Large intestine (tissue), 3 donors: ENCODE results near the gene SYN1. TPM values are rescaled to one million over a fixed set of nuclear protein-coding genes. Genes with fewer than 3 reads are reported as not detected.
"Not testable (repeated sequence)": the region's sequence is repeated elsewhere in the genome, so short reads cannot be mapped to it uniquely, and the experiment has no call there.

Experiments
- DNase-seq, 2 donors: peaks; one replicate each; pipeline versions ENCODE4 v3.0.0 to v3.0.0-alpha.2; 2013
- H3K27ac ChIP-seq: one replicate; pipeline ENCODE4 v1.5.1; 2013; ENCODE audit warnings: low read length
- H3K27me3 ChIP-seq: 2 replicates; pipeline ENCODE4 v1.6.1; 2013; ENCODE audit warnings: low read length; ENCODE audit not compliant: control insufficient read depth, insufficient read depth
- H3K36me3 ChIP-seq: 2 replicates; pipeline ENCODE4 v1.6.1; 2013; ENCODE audit warnings: low read length; ENCODE audit not compliant: control insufficient read depth, insufficient read depth
- H3K4me1 ChIP-seq: one replicate; pipeline ENCODE4 v1.6.1; 2013; ENCODE audit warnings: low read length; ENCODE audit not compliant: control insufficient read depth, insufficient read depth
- H3K4me3 ChIP-seq: one replicate; pipeline ENCODE4 v1.5.1; 2013; ENCODE audit warnings: low read length
- H3K9me3 ChIP-seq: one replicate; pipeline ENCODE4 v1.6.1; 2013; ENCODE audit warnings: mild to moderate bottlenecking, low read depth, low read length, moderate library complexity; ENCODE audit not compliant: control insufficient read depth
- WGBS: methylation state at CpG from one replicate; pipeline ENCODE4 v1.1.5; 2013; ENCODE audit warnings: low lambda C conversion rate; ENCODE audit not compliant: insufficient coverage; 5-methylcytosine and 5-hydroxymethylcytosine counted together
- polyA plus RNA-seq: library from polyadenylated mRNA; unstranded; fragments of 120-200 nt; gene quantifications from one replicate; pipeline ENCODE4 v1.2.1, GENCODE V29; 2013

The SYN1 gene
- polyA plus RNA-seq, 1 donor = 5.7 TPM

- Histone ChIP-seq H3K36me3 (no peaks in the 10 kb centered on the region), H3K4me3 (no peak overlapping the region), H3K27ac (no peak overlapping the region), H3K9me3 (no peaks in the 10 kb centered on the region), H3K27me3 (peaks cover 18% of the 10 kb centered on the region), H3K4me1 (peaks cover 5% of the 10 kb centered on the region)
- DNase-seq = no peak
- WGBS = no CpG with 5 or more reads among the region's 32 CpGs
Observed at GRCh38 chrX:47618923-47619485, 653 bp downstream of the SYN1 start.

DNA sequence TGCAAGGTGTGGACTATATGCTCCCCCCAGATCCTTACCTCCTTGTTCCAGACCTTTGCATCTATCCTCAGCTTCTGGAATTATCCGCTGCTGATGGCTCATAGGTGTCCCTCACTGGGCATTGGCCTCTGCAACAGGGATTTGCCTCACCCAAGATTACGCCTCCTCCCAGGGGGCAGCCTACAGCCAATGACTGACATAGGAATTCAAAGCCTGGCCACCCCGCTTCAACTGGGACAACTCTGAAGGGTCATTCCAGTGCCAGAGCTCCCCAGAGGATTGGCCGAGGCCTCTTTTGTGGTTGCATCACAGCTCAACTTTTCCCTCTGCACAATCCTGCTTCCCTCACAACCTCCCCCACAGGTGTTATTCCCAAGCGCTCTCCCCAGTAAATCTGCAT, 5.0 kb downstream of the SYN1 start:
- H3K9me3 ChIP-seq = no peaks in the 10 kb centered on the region
- WGBS = no CpG with 5 or more reads among the region's 5 CpGs
- no peaks in the 10 kb centered on the region for H3K4me1 ChIP-seq
- no peak for DNase-seq
- no peaks in the 10 kb centered on the region for H3K36me3 ChIP-seq
- no peak overlapping the region for H3K27ac ChIP-seq
- peaks cover 7% of the 10 kb centered on the region for H3K27me3 ChIP-seq
- H3K4me3 ChIP-seq = no peak overlapping the region

DNA sequence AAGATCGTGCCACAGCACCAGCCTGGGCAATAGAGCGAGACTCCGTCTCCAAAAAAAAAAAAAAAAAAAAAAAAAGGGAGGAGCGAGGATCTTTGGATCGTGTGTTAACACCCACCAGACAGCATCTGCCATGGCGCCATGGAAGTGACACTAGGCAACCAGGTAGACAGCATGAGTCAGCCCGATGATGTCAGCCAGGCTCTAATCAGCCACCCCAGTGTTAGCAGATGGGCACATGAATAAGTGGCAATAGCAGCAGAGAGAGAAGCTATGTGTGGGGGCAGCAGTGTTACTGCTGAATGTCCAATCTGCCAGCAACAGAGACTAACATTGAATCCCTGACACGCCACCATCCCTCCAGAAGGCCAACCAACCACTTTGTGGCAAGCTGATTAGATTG, 6.6 kb downstream of the SYN1 start:
- no peak for DNase-seq
- no CpG with 5 or more reads among the region's 8 CpGs for WGBS
- H3K27me3 ChIP-seq = no peaks in the 10 kb centered on the region

DNA sequence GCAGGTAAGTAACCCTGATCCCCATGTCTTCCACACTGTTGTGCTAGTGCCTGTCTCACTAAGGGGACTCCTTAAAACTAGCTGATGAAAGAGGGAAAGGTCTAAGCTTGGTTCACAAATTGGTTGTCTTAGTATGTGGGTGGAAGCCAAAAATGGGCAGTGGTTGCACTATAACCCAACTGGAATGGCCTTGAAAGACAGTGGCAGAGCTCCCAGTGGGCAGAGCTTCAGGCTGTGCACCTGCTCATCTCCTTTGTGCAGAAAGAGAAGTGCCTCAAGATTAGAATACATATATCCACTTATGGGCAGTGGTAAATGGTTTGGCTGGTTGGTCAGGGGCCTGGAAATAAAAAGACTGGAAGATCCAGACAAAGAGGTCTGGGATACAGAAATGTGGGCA, 7.2 kb downstream of the SYN1 start:
- Histone ChIP-seq H3K4me1 (no peaks in the 10 kb centered on the region), H3K36me3 (no peaks in the 10 kb centered on the region), H3K27me3 (no peaks in the 10 kb centered on the region), H3K4me3 (no peak overlapping the region), H3K27ac (no peak overlapping the region), H3K9me3 (no peaks in the 10 kb centered on the region)
- no peak for DNase-seq

More for the DNA sequence above, 6.6 kb downstream of the SYN1 start:
- Histone ChIP-seq H3K4me1 (no peaks in the 10 kb centered on the region), H3K27ac (no peak overlapping the region), H3K9me3 (no peaks in the 10 kb centered on the region), H3K36me3 (no peaks in the 10 kb centered on the region), H3K4me3 (no peak overlapping the region)

DNA sequence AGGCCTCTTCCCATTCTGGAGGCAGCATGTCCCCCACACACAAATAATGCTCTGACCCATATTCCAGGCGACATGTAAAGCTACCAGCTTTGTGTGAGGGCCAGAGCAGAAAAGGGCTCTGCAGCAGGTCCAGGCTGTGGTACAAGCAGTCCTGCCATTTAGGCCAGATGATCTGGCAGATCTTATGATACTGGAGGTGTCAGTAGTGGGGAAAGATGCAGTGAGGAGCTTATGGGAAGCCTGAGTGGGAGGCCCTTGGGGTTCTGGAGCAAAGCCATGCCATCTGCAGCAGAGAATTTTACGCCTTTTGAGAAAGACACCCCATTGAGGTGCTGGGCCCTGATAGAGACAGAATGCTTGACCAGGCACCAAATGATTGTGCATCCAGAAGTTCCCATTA, 7.7 kb downstream of the SYN1 start:
- no CpG with 5 or more reads among the region's 2 CpGs for WGBS
- H3K27me3 ChIP-seq = no peaks in the 10 kb centered on the region
- no peak for DNase-seq

GRCh38 chrX:47611489-47611888, 8.2 kb downstream of the SYN1 start:
- no peak overlapping the region for H3K27ac ChIP-seq
- DNase-seq = no peak
- H3K4me1 ChIP-seq = no peaks in the 10 kb centered on the region
- no peaks in the 10 kb centered on the region for H3K36me3 ChIP-seq
- H3K9me3 ChIP-seq = no peaks in the 10 kb centered on the region
- H3K27me3 ChIP-seq = no peaks in the 10 kb centered on the region
- WGBS = no CpG with 5 or more reads among the region's 2 CpGs
- H3K4me3 ChIP-seq = no peak overlapping the region

More for the DNA sequence above, 7.7 kb downstream of the SYN1 start:
- H3K4me3 ChIP-seq = no peak overlapping the region
- no peak overlapping the region for H3K27ac ChIP-seq
- no peaks in the 10 kb centered on the region for H3K4me1 ChIP-seq
- no peaks in the 10 kb centered on the region for H3K9me3 ChIP-seq
- no peaks in the 10 kb centered on the region for H3K36me3 ChIP-seq

DNA sequence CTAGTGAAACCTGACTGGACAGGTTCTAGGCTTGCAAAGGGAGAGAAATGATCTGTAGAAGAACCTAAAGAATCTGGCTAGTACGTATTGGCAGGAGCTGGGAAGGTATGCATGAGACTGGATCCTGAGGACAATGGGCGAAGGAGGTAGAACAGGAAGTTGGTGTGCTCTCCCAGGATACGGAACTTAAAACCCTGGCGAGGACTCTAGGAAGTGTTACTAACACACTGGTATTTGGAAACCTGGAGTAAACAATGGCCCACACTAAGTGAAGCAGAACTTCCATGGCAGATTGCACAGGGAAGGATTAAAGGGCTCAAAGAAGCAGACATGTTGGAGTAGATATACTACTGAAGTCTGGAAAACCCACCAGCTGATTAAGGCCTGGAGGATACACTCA, 9.1 kb downstream of the SYN1 start:
- no peaks in the 10 kb centered on the region for H3K9me3 ChIP-seq
- WGBS = no CpG with 5 or more reads among the region's 4 CpGs
- no peak for DNase-seq
- H3K36me3 ChIP-seq = no peaks in the 10 kb centered on the region
- no peaks in the 10 kb centered on the region for H3K4me1 ChIP-seq
- H3K4me3 ChIP-seq = no peak overlapping the region
- H3K27ac ChIP-seq = no peak overlapping the region
- H3K27me3 ChIP-seq = no peaks in the 10 kb centered on the region

DNA sequence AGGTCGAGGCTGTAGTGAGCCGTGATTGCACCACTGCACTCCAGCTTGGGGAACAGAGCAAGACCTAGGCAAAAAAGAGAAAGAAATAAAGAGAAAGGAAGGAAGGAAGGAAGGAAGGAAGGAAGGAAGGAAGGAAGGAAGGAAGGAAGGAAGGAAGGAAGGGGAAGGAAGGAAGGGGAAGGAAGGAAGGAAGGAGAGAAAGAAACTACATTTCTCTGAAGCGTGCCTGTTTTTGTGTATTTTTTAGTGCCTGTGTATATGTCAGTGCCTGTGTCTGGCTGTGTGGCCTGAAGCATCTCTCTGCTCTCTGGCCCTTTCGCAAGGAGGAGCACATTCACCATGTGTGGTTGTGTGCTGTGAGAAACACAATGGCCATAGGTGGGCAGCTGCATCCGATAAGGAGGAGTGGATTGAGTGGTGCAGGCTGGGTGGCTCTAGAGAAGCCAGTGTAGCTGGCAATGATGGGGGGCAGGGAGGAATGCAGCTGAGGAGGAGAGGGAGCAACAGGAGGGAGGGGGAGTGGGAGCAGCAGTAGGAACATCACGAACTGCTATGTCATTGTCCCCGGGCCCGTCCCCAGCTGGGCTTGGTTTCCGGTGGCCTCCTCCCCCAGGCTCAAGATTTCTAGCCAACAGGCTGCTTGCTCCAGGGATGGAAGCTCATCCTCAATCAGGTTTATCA, 11.4 kb downstream of the SYN1 start:
- H3K9me3 ChIP-seq = no peaks in the 10 kb centered on the region
- no CpG with 5 or more reads among the region's 9 CpGs for WGBS
- no peaks in the 10 kb centered on the region for H3K27me3 ChIP-seq
- no peak overlapping the region for H3K4me3 ChIP-seq
- H3K4me1 ChIP-seq = no peaks in the 10 kb centered on the region
- H3K36me3 ChIP-seq = no peaks in the 10 kb centered on the region
- no peak overlapping the region for H3K27ac ChIP-seq
- no peak for DNase-seq

DNA sequence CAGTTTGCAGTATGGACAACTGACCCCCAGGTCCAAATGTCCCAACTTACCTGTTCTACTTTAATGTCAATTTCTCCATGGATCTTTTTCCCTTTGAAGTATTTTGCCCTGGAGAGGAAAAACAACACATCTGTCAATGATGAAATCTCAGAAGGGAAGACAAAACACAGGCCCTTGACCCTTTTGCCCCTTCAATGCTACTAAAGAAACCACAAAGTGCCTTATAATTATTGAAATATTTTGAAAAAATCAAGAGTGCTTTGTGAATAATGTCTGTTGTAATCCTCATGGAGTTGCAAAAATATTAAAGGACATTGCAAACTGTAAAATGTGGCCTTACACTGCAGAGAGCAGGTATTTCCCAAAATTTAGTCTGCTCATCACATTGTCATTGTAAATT, 12.6 kb downstream of the SYN1 start:
- no peak overlapping the region for H3K4me3 ChIP-seq
- H3K27ac ChIP-seq = no peak overlapping the region
- no peaks in the 10 kb centered on the region for H3K36me3 ChIP-seq
- H3K27me3 ChIP-seq = no peaks in the 10 kb centered on the region
- DNase-seq = no peak
- H3K4me1 ChIP-seq = no peaks in the 10 kb centered on the region
- H3K9me3 ChIP-seq = no peaks in the 10 kb centered on the region

- Histone ChIP-seq H3K4me1 (no peaks in the 10 kb centered on the region), H3K27ac (no peak overlapping the region), H3K36me3 (no peaks in the 10 kb centered on the region), H3K9me3 (no peaks in the 10 kb centered on the region), H3K27me3 (no peaks in the 10 kb centered on the region), H3K4me3 (no peak overlapping the region)
- DNase-seq = no peak
- no CpG with 5 or more reads among the region's 9 CpGs for WGBS
Observed at GRCh38 chrX:47605024-47605423, 14.6 kb downstream of the SYN1 start.

DNA sequence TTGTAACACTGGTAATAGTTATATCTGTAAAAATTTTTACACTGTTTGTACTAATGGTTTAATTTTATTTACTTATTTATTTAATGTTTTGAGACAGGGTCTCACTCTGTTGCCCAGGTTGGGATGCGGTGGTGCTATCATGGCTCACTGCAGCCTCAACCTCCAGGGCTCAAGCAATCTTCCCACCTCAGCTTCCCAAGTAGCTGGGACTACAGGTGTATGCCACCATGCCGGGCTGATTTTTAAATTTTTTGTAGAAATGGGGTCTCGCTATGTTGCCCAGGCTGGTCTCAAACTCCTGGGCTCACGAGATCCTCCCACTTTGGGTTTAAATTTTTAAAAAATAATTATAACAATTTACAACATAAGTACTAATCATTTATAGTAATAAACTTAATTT, 16.5 kb downstream of the SYN1 start:
- H3K36me3 ChIP-seq, DNase-seq, H3K27me3 ChIP-seq, H3K4me1 ChIP-seq, H3K9me3 ChIP-seq, H3K4me3 ChIP-seq, H3K27ac ChIP-seq: not testable (repeated sequence)
- WGBS = no CpG with 5 or more reads among the region's 4 CpGs
